Measurements from ENCODE around the gene INPP5D.

INPP5D gene

DNA sequence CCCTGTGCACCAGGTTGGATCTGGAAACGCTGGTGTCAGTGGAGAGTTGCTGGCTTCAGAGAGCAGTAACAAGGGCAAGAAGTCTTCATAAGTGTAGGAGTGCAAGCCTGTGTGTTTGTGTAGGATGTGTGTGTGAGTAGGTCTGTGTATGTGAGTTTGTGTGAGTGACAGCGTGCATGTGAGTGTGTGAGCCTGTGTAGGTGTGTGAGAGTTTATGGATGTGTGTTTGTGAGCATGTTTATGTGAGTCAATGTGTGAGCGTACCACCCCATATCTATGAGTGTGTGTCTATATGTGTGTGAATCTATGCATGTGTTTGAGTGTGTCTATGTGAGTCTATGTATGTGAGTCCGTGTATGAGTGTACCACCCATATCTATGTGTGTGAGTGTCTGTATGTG is 104.8 kb downstream of the INPP5D start:
- no peak overlapping the region for H3K4me3 Mint-ChIP-seq
- TF ChIP-seq, protein P1, sequence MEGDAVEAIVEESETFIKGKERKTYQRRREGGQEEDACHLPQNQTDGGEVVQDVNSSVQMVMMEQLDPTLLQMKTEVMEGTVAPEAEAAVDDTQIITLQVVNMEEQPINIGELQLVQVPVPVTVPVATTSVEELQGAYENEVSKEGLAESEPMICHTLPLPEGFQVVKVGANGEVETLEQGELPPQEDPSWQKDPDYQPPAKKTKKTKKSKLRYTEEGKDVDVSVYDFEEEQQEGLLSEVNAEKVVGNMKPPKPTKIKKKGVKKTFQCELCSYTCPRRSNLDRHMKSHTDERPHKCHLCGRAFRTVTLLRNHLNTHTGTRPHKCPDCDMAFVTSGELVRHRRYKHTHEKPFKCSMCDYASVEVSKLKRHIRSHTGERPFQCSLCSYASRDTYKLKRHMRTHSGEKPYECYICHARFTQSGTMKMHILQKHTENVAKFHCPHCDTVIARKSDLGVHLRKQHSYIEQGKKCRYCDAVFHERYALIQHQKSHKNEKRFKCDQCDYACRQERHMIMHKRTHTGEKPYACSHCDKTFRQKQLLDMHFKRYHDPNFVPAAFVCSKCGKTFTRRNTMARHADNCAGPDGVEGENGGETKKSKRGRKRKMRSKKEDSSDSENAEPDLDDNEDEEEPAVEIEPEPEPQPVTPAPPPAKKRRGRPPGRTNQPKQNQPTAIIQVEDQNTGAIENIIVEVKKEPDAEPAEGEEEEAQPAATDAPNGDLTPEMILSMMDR (IDR thresholded peaks at IDR 0.05; ENCODE audit: unreplicated experiment in 3 of 3): no peak
- H3K36me3 Mint-ChIP-seq (ENCODE audit: low read depth): no peaks in the 10 kb centered on the region
- H3K27me3 Mint-ChIP-seq (ENCODE audit: low read depth): no peaks in the 10 kb centered on the region
- H3K4me1 Mint-ChIP-seq: peaks cover 7% of the 10 kb centered on the region
- H3K9me3 Mint-ChIP-seq: no peaks in the 10 kb centered on the region
- no peak overlapping the region for H3K27ac Mint-ChIP-seq

DNA sequence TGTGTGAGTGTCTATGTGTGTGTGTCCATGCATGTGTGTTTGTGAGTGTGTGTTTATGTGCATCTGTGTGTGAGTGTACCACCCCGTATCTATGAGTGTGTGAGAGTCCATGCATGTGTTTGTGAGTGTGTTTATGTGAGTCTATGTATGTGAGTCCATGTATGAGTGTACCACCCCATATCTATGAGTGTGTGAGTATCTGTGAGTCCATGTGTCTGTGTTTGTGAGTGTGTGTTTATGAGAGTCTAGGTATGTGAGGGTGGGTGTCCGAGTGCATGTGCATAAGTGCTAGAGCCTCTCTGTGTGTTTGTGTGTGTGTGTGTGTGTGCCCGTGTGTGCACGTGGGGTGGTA is 105.4 kb downstream of the INPP5D start:
- Mint-ChIP-seq H3K36me3 (ENCODE audit: low read depth) (no peaks in the 10 kb centered on the region), H3K4me3 (no peak overlapping the region), H3K27me3 (ENCODE audit: low read depth) (no peaks in the 10 kb centered on the region), H3K4me1 (peaks cover 7% of the 10 kb centered on the region), H3K9me3 (no peaks in the 10 kb centered on the region), H3K27ac (no peak overlapping the region)
- TF ChIP-seq, protein P1 (IDR thresholded peaks at IDR 0.05; ENCODE audit: unreplicated experiment in 3 of 3): no peak

DNA sequence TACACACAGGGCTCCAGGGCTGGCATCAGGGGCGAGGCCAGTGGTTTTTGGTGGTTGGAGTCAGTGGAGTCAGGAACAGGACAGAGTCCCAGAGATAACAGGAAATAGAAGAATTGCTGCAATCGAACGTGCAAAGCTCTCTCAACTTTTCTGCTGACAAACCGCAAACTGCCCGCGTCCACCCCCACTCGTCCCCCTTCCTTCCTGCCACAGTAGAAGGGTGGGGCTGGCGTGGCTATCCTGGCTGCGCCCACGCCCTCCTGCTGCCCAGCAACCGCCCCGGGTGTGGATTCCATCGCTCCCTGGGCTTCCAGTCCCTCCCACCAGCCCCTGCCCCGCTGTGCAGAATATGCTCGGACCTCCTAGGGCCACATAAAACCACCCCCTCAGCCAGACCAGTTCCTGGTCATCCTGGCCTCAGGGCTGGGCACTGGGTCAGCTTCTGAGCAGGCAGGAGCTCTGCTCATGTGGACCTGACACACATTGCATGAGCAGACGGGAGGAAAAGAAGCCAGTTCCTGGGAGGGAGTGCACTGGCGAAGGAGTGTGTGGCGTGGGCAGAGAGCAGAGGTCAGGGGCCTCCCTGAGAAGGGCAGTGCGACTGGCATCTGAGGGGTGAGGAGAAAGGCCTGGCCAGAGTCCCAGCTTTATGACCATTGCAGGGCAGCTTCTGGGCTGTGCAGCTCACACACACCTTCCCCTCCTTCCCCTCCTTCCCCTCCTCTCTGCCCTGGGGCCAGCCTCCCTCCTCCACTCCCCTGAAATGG is 105.9 kb downstream of the INPP5D start:
- TF ChIP-seq, protein P1 (IDR thresholded peaks at IDR 0.05; ENCODE audit: unreplicated experiment in 3 of 3): no peak
- H3K27me3 Mint-ChIP-seq (ENCODE audit: low read depth): no peaks in the 10 kb centered on the region
- peak overlapping the region in 2 of 3 experiments; percentile 51 to 87 for H3K27ac Mint-ChIP-seq
- no peaks in the 10 kb centered on the region for H3K9me3 Mint-ChIP-seq
- H3K36me3 Mint-ChIP-seq (ENCODE audit: low read depth): no peaks in the 10 kb centered on the region
- H3K4me1 Mint-ChIP-seq: peaks cover 7% of the 10 kb centered on the region
- no peak overlapping the region for H3K4me3 Mint-ChIP-seq

DNA sequence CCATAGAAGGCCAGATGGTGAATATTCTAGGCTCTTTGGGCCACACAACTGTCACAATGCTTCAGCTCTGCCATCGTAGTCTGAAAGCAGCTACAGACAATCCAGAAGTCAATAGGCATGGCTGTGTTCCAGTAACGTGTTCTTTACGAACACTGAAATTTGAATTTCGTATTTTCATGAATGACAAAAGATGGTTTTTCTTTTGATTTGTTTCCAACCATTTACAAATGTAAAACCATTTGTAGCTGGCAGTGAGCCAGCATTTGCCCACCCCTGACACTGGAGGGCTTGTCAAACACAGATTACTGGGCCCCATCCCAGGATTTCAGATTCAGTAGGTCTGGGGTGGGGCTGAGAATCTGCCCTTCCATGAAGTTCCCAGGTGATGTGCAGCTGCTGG is 108.3 kb downstream of the INPP5D start:
- Mint-ChIP-seq H3K4me3 (no peak overlapping the region), H3K4me1 (peaks cover 5% of the 10 kb centered on the region), H3K9me3 (no peaks in the 10 kb centered on the region), H3K36me3 (ENCODE audit: low read depth) (no peaks in the 10 kb centered on the region), H3K27ac (no peak overlapping the region), H3K27me3 (ENCODE audit: low read depth) (peaks cover 4% of the 10 kb centered on the region)
- TF ChIP-seq, protein P1 (IDR thresholded peaks at IDR 0.05; ENCODE audit: unreplicated experiment in 3 of 3): no peak

DNA sequence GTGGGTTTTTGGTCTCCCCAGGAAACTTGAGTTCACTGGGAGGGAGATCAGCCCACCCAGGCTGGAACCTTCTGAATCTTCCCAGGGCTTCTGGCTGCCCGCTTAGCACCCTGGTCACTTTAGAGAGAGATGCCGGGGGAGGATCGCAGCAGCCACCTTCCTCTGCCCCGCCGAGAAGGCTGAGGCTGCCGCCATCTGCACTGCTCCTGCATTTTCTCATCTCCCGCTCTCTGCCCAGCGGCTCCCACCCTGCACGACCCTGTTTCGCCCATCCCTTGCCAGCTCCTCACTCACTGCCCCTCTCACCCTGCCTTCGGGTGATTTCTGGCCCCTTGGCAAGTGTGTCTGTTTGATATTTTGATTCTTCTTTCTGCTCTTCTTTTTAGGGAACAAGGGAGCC is 108.8 kb downstream of the INPP5D start:
- H3K36me3 Mint-ChIP-seq (ENCODE audit: low read depth): no peaks in the 10 kb centered on the region
- peaks cover 4% of the 10 kb centered on the region for H3K27me3 Mint-ChIP-seq (ENCODE audit: low read depth)
- H3K27ac Mint-ChIP-seq: no peak overlapping the region
- H3K9me3 Mint-ChIP-seq: no peaks in the 10 kb centered on the region
- H3K4me3 Mint-ChIP-seq: no peak overlapping the region
- TF ChIP-seq, protein P1 (IDR thresholded peaks at IDR 0.05; ENCODE audit: unreplicated experiment in 3 of 3): no peak
- no peaks in the 10 kb centered on the region for H3K4me1 Mint-ChIP-seq

DNA sequence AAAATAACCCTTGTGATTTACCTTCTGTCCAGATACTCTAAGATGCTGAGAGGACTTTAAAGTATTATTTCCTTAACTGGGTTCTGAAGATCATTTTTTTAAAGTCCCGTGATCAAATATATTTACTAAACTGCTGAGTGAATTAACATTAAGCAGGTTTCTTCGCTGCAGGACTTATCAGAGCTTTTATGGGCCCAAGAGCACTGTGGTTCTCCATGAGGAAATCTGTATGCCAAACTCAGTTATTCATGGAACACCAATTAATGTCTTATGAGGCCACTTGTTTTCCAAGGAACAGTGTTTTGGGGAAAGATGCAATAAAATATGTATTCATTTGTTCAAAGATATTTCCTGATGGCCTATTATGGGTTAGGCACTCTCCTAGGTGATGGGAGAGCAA is 111.2 kb downstream of the INPP5D start:
- peaks cover 4% of the 10 kb centered on the region for H3K27me3 Mint-ChIP-seq (ENCODE audit: low read depth)
- H3K9me3 Mint-ChIP-seq: no peaks in the 10 kb centered on the region

More for the DNA sequence above, 111.2 kb downstream of the INPP5D start:
- TF ChIP-seq, protein P1 (IDR thresholded peaks at IDR 0.05; ENCODE audit: unreplicated experiment in 3 of 3): no peak
- Mint-ChIP-seq H3K36me3 (ENCODE audit: low read depth) (no peaks in the 10 kb centered on the region), H3K27ac (no peak overlapping the region), H3K4me1 (no peaks in the 10 kb centered on the region), H3K4me3 (no peak overlapping the region)
